OCI-M1 (cell line): ENCODE measurements around the gene MGAT4C.
"Not testable (repeated sequence)": the region's sequence is repeated elsewhere in the genome, so short reads cannot be mapped to it uniquely, and the experiment has no call there.

Experiments
- DNase-seq: peaks from one replicate; lab custom pipeline; 2025; lab: John Stamatoyannopoulos, UW

The MGAT4C gene

DNA sequence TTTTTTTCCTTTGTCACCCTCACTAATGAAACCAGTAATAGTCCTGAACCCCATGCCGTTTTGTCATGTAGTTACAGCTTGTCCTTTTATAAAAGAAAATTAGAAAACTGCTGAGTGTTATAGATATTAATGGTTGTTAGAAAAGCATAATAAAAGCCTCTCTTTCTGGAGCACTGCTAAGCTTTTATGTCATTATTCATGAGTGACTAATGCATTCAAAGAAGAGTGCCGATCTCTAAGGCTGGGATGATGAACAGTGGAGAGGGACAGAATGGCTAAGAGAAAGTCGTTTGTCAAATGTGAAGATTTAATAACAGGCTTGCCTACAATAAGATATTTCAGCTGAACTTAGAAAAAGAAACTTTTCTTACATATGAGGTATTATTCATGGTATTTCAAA, 121.6 kb downstream of the MGAT4C start:
- no peak for DNase-seq

DNA sequence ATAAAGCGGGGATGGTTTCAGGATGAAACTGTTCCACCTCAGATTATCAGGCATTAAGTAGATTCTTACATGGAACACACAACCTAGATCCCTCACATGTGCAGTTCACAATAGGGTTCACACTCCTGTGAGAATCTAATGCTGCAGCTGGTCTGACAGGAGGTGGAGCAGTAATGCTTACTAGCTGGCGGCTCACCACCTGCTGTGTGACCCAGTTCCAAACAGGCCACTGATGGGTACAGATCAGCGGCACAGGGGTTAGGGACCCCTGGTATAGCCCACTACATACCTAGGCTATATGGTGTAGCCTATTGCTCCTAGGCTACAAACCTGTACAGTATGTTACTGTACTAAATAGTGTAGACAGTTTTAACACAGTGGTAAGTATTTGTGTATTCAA, 129.3 kb downstream of the MGAT4C start:
- not testable (repeated sequence) for DNase-seq

DNA sequence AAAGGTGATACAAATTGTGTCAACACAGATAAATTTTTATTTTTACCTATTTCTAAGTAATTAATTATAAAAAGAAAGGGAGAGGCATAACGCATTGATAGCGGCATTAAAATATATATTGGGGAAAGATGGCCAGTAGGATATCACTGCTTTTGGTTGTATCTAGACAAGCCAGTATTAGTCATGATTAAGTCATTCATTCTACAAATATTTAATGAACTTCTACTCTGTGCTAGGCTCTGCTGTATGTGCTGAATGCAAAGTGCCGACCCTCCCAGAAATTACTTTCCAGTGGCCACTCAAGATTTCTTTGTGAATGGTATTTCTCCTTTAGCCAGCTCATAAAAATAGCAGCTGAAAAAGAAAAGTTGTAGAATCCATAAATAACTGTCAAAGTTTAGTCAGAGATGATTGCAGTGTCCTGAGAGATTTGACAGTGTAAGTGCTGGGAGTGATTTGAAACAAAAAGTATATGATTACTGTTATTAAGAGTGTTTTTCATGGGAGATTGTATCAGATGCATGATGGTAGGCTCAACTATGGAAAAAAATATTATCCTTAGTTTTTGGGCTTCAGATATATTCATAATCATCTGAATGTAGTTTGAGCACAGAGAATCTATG, 133.2 kb downstream of the MGAT4C start:
- DNase-seq = no peak

DNA sequence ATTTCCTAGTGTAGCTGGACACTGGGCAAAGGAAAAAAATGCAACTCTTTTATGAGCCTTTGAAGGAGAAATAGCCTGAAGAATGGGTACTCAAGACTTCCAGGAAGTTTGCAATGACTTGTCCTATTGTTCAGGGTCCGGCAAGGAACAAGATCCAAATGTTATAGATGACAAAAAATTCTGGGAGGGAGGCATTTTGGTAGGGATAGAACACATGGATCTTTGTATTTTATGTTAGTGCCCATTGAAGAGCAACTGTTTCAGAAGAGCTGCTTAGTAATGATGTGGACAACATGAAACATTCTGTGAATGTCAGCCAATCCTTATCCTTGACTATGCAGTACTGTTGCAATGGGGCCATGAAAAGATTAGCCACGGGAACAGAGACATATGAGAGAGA, 138.0 kb downstream of the MGAT4C start:
- DNase-seq = no peak

DNA sequence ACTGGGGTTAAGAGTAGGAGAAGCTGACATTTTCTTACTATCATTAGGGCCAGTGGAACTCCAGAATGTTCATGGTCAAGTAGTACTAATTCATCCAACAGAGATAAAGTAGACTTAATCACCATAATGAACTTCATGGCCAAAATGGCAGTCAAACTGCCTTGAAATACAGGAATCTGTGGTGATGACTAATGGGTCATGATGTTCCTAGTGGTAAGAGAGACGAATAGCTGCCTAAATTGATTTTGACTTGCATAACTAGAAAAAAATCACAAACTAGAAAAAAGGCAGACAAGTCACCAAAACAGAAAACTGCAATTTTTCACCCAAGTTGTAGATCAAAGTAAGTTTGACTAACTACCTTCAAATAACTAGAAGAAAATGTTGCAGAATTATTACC, 138.5 kb downstream of the MGAT4C start:
- DNase-seq = no peak

DNA sequence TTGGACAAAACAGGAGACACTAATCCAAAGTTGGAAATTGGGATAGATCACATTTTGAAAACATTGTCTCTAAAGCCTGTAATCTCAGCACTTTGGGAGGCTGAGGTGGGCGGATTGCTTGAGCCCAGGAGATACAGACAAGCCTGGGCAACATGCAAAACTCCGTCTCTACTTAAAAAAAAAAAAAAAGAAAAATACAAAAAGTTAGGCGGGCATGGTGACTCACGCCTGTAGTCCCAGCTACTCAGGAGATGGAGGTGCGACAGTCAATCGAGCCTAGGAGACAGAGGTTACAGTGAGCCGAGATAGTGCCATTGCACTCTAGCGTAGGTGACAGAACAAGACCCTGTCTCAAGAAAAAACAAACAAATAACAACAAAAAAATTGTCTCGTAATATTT, 152.1 kb downstream of the MGAT4C start:
- DNase-seq = no peak

DNA sequence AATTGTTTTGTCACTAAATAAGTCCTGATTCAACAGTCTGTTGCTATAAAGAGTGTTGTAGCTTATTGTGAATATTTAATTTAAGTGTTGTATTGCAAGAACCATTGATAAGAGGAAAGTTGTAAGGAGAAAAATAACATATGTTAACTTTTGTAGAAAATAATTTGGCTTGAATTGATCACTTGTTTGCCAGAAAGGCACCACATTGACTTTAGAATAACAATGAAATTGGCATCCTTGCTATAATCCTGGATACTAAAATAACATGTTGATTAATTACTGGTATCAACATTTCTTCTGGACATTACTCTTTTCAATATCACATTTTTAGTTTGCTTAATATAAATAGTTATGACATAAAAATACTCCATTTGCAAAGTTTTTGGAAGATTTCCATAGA, 159.0 kb downstream of the MGAT4C start:
- no peak for DNase-seq

DNA sequence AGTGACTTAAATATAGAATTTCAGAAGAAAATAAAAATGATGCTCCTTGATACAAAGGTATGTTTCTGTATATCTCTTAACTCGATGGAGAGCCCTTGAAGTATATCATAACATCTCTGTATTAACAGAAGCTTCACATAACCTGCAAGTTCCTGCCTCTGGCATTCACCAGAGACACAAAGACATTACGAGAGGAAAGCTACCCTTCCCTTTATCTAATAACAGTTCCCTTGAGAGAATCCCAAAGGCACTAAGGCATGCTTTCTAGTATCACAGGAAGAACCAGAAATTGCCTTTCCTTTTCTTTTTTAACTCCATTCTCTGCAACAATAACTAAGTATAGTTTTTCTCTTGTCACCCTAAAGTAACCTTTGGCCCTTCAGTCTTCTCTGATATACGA, 164.5 kb downstream of the MGAT4C start:
- no peak for DNase-seq

DNA sequence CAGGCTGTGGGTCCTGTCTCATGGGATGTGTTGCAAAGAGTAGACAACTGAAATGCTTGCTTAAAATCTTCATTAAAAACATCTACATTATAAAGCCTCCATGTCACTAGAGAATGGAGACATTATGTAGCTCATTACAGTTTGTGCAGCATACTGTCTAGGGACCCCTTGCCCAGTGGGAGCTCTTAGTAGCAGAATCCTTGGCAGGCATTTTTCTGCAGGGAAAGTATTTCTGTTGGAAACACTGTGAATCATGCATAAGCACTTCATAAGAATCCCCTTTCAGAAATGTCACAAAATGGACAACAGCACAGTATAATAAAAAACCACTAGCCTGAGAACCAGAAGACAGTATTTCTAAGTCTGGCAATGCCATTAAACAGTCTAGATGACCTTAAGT, 174.3 kb downstream of the MGAT4C start:
- no peak for DNase-seq

DNA sequence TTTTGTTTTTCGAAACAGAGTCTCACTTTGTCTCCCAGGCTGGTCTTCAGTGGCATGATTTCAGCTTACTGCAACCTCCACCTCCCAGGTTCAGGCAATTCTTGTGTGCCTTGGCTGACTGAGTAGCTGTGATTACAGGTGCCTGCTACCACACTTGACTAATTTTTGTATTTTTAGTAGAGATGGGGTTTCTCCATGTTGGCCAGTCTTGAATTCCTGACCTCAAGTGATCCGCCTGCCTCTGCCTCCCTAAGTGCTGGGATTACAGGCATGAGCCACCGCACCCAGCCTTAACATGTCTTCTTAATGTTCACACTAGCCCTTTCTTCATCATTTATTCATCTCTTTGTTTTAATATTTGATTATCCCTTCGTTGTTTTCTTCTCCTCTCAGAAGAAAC, 197.1 kb downstream of the MGAT4C start:
- DNase-seq = not testable (repeated sequence)

DNA sequence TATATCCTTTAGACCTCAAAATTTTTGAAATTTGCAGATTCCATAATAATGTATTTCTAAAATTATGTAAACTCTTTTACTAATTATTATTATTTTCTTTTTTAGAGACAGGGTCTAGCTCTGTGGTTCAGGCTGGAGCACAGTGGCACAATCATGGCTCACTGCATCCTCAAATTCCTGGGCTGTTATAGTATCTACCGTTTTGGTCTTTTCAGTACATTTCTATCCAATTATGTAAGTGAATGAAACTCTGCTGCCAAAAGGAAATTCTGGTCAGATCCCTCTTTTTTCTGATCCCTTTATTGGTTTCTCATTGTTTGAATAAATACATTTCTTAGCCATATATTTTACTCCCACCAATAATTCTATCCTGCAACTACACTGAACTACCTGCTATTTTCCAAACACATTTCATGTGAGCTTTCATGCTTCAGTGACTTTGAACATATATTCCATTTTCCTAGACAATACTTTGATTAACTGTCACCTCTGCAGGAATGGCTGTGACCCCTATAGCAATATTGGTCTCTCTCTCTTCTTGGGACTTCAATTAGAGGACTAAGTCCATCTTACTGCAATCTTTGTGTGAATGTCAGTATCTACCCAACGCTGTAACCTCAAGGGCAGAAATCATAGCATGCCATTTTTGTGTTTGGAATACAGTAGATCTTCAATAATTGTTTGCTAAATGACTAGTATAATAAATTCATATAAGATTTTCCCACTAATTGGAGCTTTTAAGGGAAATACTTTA, 198.9 kb downstream of the MGAT4C start:
- DNase-seq = no peak

DNA sequence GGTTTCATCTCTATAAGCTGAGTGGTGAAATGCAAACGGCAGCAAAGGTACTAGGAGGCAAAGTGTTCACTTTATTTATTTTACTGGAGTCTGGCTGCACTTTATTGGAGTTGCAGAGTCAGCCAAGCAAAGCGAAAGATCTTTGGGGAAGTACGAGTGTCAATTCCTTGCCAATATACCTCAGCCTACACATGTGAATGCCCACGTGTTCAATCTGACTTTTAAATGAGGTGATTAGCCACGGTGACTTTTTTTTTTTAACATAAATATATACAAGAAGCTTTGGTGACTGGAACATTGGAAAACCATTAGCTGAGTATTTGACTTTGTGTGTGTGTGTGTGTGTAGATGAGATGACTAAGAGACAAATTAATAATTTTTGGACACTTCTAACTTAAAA, 203.3 kb downstream of the MGAT4C start:
- DNase-seq = no peak

DNA sequence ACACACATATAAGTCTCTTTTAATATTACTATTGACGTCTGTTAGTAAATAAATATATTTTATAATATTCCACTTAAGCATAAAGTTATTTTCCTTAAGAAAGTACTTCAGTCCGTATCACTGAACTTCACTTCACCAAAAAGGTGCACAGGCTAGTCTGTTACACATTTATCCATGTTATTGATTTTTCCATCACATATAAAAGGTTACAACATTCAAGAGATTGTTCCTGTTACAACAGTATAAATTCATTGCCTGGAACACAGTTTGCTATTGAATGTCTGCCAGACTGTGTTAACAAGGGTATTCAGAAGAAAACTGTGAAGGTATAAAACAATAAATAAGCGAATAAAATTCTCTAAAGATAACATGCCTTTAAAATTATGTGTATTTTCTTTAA, 206.2 kb downstream of the MGAT4C start:
- no peak for DNase-seq

DNA sequence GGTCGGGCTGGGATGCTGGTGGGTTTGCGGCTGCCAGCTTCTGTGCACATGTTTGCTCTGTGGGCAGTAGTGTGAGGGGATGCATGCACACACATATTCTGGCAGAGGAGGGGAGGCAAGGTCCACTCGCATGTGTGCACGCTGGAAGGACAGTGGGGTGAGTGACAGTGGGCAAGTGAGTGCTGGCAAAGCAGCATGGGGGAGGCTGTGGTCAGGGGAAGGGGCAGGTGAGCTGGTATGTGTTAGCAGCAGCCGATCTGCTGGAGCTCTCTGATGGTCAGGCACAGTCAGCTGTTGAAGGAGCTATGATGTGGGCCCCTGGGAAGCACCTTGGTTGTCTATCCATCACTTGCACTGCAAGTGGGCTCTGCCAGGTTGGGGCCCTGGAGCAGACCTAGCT, 211.8 kb downstream of the MGAT4C start:
- DNase-seq = no peak

DNA sequence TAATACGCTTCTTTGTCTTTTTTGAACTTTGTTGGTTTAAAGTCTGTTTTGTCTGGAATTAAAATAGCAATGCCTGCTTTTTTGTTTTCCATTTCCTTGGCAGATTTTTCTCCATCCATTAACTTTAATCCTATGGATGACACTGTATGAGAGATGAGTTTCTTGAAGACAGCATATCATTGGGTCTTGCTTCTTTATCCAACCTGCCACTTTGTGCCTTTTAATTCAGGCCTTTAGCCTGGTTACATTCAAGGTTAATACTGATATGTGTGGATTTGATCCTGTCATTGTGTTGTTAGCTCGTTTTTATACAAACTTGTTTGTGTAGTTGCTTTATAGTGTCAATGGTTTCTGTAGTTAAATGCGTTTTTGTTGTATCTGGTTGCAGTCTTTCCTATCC, 214.1 kb downstream of the MGAT4C start:
- DNase-seq = no peak

DNA sequence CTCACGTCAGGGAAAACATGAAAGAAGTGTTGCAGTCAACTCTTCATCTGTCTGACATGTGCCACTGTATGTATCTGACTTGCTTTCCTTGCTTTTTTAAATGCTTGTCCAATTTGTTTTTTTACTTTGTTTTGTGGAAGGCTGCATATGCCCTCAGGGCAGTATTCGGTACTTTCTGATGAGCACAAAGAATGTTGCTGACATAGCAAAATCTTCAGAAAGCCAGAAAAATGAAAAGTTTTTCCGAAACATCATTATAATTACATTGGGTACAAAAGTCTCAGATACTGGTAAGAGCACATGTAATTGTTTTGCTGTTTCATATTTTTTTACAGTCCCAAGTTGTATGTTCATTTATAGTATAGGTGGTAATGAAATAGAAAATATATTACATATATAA, 237.8 kb downstream of the MGAT4C start:
- no peak for DNase-seq

DNA sequence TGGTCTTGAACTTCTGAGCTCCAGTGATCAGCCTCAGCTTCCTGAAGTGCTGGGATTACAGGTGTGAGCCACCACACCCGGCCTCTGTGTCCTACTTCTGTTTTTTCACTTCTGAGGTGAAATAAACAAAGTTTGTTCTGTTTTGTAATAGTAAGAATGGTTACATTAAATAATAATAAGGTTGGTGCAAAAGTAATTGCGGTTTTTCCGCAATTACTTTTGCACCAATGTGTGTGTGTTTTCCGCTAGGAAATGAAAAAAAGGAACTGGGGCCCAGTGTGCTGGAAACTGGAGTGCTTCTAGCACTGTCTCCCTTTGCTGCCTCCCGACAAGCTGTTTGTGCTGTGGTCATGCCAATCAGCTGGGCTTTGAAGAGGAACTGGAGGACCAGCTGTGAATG, 241.2 kb downstream of the MGAT4C start:
- DNase-seq = no peak

DNA sequence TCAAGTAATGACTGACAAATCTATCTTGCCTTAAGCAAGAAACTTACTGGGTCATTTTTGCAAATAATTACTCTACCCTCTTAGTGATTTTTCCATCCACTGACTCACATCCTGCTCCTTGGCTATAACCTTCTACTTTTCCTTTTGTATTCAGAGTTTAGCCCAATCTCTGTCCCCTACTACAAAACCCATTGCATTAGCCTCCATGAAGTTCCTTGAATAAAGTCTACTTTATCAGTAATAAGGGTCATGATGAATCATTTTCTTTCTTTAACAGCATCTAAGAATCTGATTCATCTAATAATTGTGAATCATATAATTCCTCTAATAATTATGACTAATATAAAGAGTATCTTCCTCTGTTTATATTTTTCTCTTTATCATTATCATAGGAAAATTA, 249.5 kb downstream of the MGAT4C start:
- no peak for DNase-seq

DNA sequence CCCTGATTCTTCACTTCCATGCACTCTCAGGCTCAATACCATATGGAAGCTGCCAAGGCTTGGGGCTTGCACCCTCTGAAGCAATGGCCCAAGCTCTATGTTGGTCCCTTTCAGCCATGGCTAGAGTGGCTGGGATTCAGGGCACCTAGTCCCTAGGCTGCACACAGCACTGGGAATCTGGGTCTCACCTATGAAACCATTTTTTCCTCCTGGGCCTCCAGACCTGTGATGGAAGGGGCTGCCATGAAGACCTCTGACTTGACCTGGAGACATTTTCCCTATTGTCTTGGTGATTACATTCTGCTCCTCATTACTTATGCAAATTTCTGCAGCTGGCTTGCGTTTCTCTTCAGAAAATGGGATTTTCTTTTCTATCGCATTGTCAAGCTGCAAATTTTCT, 258.1 kb downstream of the MGAT4C start:
- DNase-seq = no peak

DNA sequence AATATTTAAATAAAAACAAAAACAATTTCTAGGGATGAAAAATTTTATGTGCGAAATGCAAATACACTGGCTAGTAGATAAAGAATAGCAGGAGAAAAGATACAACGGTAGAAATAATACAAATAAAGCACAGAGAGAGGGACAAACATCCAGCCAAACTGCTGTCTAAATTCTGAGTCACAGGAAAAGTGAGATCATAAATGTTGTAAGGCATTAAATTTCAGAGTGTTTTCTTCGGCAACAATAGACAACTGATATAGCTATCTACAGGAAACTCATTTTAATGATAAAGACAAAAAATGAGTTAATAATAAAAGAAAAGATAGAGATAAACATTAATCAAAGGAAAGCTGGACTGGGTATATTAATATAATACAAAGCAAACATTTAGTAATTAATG, 259.9 kb downstream of the MGAT4C start:
- no peak for DNase-seq

DNA sequence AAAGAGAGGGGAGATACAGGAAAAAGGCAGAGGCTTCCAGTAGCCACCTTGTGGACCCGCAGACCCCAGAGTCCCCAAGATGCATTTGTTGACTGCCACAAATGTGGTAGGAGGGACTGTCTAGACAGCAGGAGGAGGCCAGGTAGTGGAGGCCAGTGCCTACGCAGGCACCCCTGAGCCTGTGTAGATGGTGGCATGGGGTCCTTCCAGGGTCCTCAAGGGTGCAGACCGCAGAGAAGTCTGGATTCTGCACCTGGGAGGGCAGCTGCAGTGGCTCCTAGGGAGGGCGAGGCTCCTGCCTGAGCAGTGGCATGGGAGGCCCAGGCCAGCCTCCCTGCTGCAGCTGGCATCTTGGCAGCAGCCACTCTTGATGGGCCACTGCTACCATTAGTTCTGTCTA, 262.4 kb downstream of the MGAT4C start:
- no peak for DNase-seq

DNA sequence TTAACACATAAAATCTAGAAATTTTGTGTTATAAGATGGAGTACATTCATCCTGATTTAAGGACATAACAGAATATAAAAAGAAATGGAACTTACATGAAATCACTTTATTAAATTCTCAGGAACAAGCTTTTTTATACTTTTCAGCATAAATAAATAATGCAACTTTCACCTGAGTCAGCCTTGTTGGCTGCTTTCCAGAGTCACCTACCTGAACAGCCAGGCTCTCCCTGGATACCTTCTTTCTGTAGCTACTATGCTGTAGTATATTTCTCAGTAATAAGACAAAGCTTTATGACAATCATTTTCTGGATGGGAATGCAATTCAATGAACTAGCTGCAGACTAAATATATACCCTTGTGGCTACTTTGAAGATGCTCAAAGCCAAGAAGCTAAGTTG, 270.2 kb downstream of the MGAT4C start:
- no peak for DNase-seq

DNA sequence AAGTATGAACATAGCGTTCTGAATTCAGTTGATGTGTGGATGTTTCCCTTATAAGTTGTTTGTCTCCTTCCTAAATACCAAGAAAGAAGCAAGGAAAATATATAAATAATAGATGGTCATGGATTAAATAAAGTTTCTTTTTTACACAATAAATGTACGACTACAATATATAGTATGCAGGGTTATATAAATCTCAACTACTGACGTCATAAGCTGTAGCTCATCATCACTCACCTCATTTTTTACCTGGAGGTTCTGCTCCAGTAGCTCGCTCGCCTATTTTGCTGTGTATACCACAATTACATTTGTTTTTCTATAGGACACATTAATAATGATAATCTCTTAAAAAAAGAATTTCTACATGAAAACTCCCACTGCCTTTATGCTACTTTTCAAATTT, 272.6 kb downstream of the MGAT4C start:
- no peak for DNase-seq

DNA sequence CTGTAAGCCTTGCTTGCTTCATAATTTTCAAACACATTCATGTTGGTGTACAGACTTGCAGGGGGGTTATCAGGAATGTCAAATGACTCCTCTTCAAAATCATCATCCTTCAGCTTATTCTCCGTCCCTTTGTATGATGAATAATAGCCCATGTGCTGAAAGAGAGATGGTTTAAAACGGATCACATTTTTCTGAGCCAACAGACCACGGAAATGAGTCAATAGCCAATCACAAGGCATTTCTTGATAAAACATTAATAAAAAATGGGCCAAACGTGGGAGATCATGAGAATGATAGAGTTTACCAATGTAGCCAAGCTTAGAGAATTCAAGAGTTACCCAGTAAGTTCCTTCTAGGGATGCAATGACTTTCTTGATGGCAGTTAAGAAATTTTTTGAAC, 276.6 kb downstream of the MGAT4C start:
- DNase-seq = no peak
